Measurements from ENCODE around the gene FAM89A. TPM values are rescaled to one million over a fixed set of nuclear protein-coding genes. Genes with fewer than 3 reads are reported as not detected.

FAM89A gene
- total and polyA plus RNA-seq, 9 of the 15 experiments (the other 6 are each of a cell fraction or from before 2014, with no cell fraction given) = 8.7 to 66.2 (median 43.3) TPM

DNA sequence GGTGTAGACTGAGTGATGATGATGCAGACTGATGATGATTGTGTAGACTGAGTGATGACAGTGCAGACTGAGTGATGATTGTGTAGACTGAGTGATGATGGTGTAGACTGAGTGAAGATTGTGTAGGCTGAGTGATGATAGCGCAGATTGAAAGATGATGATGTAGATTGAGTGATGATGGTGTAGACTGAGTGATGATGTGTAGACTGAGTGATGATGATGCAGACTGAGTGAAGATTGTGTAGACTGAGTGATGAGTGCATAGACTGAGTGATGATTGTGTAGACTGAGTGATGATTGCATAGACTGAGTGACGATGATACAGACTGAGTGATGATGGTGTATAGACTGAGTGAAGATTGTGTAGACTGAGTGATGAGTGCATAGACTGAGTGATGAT, 28.7 kb downstream of the FAM89A start (continued):
- TF ChIP-seq, protein P1, sequence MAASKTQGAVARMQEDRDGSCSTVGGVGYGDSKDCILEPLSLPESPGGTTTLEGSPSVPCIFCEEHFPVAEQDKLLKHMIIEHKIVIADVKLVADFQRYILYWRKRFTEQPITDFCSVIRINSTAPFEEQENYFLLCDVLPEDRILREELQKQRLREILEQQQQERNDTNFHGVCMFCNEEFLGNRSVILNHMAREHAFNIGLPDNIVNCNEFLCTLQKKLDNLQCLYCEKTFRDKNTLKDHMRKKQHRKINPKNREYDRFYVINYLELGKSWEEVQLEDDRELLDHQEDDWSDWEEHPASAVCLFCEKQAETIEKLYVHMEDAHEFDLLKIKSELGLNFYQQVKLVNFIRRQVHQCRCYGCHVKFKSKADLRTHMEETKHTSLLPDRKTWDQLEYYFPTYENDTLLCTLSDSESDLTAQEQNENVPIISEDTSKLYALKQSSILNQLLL (CRISPR knock-in tag; IDR thresholded peaks at IDR 0.05; ENCODE audit: borderline replicate concordance) = no peak
- TF ChIP-seq ELF4 (CRISPR knock-in tag; IDR thresholded peaks at IDR 0.05) (0 out of 2 replicates have a peak, but pooled peaks have one; percentile 20), CBFA2T2 (conservative IDR thresholded peaks at IDR 0.05) (no peak), ZNF239 (CRISPR knock-in tag; IDR thresholded peaks at IDR 0.05) (no peak), ZNF253 (CRISPR knock-in tag; conservative IDR thresholded peaks at IDR 0.05) (no peak), MCM5 (IDR thresholded peaks at IDR 0.05; ENCODE audit: low read depth) (no peak), MEIS2 (IDR thresholded peaks at IDR 0.05; ENCODE audit: partially characterized antibody) (peak; percentile 78), RB1 (IDR thresholded peaks at IDR 0.05; ENCODE audit: low read depth) (no peak), POLR3G (IDR thresholded peaks at IDR 0.05; ENCODE audit: extremely low read depth, insufficient read length, insufficient replicate concordance) (no peak), EHMT2 (IDR thresholded peaks at IDR 0.05) (peak; percentile 67), ZNF282 (CRISPR knock-in tag; IDR thresholded peaks at IDR 0.05) (no peak), TOE1 (IDR thresholded peaks at IDR 0.05; ENCODE audit: borderline replicate concordance) (no peak), TOE1 (CRISPR knock-in tag; IDR thresholded peaks at IDR 0.05; ENCODE audit: borderline replicate concordance, low read depth) (no peak), POLR2AphosphoS2 (IDR thresholded peaks at IDR 0.05; ENCODE audit: low read length) (no peak), ZNF134 (CRISPR knock-in tag; conservative IDR thresholded peaks at IDR 0.05) (no peak), RBM17 (IDR thresholded peaks at IDR 0.05; ENCODE audit: borderline replicate concordance, low read depth, low read length) (no peak), BCL6 (CRISPR knock-in tag; IDR thresholded peaks at IDR 0.05) (no peak), PTTG1 (tag; IDR thresholded peaks at IDR 0.05; ENCODE audit: low read depth) (no peak), GTF2F1 (IDR thresholded peaks at IDR 0.05; ENCODE audit: low read depth, low read length) (no peak), COPS2 (conservative IDR thresholded peaks at IDR 0.05) (no peak), ILK (tag; IDR thresholded peaks at IDR 0.05; ENCODE audit: borderline replicate concordance, low read depth) (no peak), SUPT5H (IDR thresholded peaks at IDR 0.05) (0 out of 2 replicates have a peak, but pooled peaks have one; percentile 18), LEF1 (IDR thresholded peaks at IDR 0.05) (peak; percentile 30; the same call in 1 of the 2 replicates), EZH2 (IDR thresholded peaks at IDR 0.05; ENCODE audit: borderline replicate concordance, low read depth, low read length) (no peak)
- TF ChIP-seq, protein P2, sequence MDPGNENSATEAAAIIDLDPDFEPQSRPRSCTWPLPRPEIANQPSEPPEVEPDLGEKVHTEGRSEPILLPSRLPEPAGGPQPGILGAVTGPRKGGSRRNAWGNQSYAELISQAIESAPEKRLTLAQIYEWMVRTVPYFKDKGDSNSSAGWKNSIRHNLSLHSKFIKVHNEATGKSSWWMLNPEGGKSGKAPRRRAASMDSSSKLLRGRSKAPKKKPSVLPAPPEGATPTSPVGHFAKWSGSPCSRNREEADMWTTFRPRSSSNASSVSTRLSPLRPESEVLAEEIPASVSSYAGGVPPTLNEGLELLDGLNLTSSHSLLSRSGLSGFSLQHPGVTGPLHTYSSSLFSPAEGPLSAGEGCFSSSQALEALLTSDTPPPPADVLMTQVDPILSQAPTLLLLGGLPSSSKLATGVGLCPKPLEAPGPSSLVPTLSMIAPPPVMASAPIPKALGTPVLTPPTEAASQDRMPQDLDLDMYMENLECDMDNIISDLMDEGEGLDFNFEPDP (CRISPR knock-in tag; IDR thresholded peaks at IDR 0.05) = no peak
- TF ChIP-seq, protein P3, sequence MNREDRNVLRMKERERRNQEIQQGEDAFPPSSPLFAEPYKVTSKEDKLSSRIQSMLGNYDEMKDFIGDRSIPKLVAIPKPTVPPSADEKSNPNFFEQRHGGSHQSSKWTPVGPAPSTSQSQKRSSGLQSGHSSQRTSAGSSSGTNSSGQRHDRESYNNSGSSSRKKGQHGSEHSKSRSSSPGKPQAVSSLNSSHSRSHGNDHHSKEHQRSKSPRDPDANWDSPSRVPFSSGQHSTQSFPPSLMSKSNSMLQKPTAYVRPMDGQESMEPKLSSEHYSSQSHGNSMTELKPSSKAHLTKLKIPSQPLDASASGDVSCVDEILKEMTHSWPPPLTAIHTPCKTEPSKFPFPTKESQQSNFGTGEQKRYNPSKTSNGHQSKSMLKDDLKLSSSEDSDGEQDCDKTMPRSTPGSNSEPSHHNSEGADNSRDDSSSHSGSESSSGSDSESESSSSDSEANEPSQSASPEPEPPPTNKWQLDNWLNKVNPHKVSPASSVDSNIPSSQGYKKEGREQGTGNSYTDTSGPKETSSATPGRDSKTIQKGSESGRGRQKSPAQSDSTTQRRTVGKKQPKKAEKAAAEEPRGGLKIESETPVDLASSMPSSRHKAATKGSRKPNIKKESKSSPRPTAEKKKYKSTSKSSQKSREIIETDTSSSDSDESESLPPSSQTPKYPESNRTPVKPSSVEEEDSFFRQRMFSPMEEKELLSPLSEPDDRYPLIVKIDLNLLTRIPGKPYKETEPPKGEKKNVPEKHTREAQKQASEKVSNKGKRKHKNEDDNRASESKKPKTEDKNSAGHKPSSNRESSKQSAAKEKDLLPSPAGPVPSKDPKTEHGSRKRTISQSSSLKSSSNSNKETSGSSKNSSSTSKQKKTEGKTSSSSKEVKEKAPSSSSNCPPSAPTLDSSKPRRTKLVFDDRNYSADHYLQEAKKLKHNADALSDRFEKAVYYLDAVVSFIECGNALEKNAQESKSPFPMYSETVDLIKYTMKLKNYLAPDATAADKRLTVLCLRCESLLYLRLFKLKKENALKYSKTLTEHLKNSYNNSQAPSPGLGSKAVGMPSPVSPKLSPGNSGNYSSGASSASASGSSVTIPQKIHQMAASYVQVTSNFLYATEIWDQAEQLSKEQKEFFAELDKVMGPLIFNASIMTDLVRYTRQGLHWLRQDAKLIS (CRISPR knock-in tag; IDR thresholded peaks at IDR 0.05) = no peak

All from K562 (cell line).